ENCODE results near the gene RHD.
"Not testable (repeated sequence)": the region's sequence is repeated elsewhere in the genome, so short reads cannot be mapped to it uniquely, and the experiment has no call there.

RHD gene

GRCh38 chr1:25278790-25279189 is 6.5 kb downstream of the RHD start:
- ATAC-seq, result not testable (repeated sequence)

GRCh38 chr1:25279693-25280111 is 7.4 kb downstream of the RHD start:
- not testable (repeated sequence) for ATAC-seq

- not testable (repeated sequence) for ATAC-seq
Observed at GRCh38 chr1:25285862-25286261, 13.6 kb downstream of the RHD start.

GRCh38 chr1:25287164-25287563 is 14.9 kb downstream of the RHD start:
- ATAC-seq, result peak; percentile 25; the same call in 1 of the 3 replicates

GRCh38 chr1:25288573-25289101 is 16.3 kb downstream of the RHD start:
- not testable (repeated sequence) for ATAC-seq

- ATAC-seq, result peak; percentile 79
Observed at GRCh38 chr1:25290043-25290442, 17.7 kb downstream of the RHD start.

- ATAC-seq, result not testable (repeated sequence)
Observed at GRCh38 chr1:25293426-25293825, 21.1 kb downstream of the RHD start.

- not testable (repeated sequence) for ATAC-seq
Observed at GRCh38 chr1:25294889-25295826, 22.8 kb downstream of the RHD start.

GRCh38 chr1:25296501-25296900 is 24.2 kb downstream of the RHD start:
- not testable (repeated sequence) for ATAC-seq

GRCh38 chr1:25300729-25301128 is 28.4 kb downstream of the RHD start:
- ATAC-seq, result not testable (repeated sequence)

- ATAC-seq, result not testable (repeated sequence)
Observed at GRCh38 chr1:25302330-25302729, 30.0 kb downstream of the RHD start.

GRCh38 chr1:25304936-25305335 is 32.6 kb downstream of the RHD start:
- peak; percentile 62 for ATAC-seq

GRCh38 chr1:25308168-25308567 is 35.9 kb downstream of the RHD start:
- ATAC-seq, result not testable (repeated sequence)

GRCh38 chr1:25309085-25309484 is 36.8 kb downstream of the RHD start:
- peak; percentile 38; the same call in 1 of the 3 replicates for ATAC-seq

- 0 out of 2 replicates have a peak, but pooled peaks have one; percentile 11 for TF ChIP-seq ISL1 (CRISPR knock-in tag; IDR thresholded peaks at IDR 0.05)
- ATAC-seq, result peak; percentile 71
Observed at GRCh38 chr1:25309486-25309885, 37.2 kb downstream of the RHD start.

GRCh38 chr1:25312806-25313470 is 40.6 kb downstream of the RHD start:
- ATAC-seq, result not testable (repeated sequence)

- peak; percentile 70; the same call in 1 of the 2 replicates for TF ChIP-seq TOX (CRISPR knock-in tag; IDR thresholded peaks at IDR 0.05; ENCODE audit: borderline replicate concordance)
- peak; percentile 90 for ATAC-seq
Observed at GRCh38 chr1:25320314-25320938, 48.1 kb downstream of the RHD start.

- not testable (repeated sequence) for ATAC-seq
Observed at GRCh38 chr1:25322127-25322526, 49.8 kb downstream of the RHD start.

- peak; percentile 7; the same call in 2 of the 3 replicates for ATAC-seq
Observed at GRCh38 chr1:25324407-25324806, 52.1 kb downstream of the RHD start.

- not testable (repeated sequence) for ATAC-seq
Observed at GRCh38 chr1:25327864-25328790, 55.8 kb downstream of the RHD start.

GRCh38 chr1:25328791-25329185 is 56.5 kb downstream of the RHD start:
- not testable (repeated sequence) for ATAC-seq
